ENCODE results near the gene TRAFD1.

Gene TRAFD1

DNA sequence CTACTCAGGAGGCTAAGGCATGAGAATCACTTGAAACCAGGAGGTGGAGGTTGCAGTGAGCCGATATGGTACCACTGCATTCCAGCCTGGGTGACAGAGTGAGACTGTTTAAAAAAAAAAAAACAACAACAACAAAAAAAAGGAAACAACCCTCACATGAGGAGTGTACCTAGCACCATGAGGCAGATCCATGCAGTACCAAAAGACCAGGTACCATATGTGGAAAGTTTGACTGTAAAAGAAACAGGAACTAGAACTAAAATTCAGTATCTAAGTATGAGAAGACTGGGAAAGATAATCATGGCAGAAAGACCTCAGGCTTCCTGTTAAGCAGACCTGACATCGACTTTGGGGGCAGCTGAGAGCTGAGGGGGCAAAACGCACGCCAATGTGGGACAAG, 55.1 kb downstream of the TRAFD1 start:
- TF ChIP-seq, protein P1, sequence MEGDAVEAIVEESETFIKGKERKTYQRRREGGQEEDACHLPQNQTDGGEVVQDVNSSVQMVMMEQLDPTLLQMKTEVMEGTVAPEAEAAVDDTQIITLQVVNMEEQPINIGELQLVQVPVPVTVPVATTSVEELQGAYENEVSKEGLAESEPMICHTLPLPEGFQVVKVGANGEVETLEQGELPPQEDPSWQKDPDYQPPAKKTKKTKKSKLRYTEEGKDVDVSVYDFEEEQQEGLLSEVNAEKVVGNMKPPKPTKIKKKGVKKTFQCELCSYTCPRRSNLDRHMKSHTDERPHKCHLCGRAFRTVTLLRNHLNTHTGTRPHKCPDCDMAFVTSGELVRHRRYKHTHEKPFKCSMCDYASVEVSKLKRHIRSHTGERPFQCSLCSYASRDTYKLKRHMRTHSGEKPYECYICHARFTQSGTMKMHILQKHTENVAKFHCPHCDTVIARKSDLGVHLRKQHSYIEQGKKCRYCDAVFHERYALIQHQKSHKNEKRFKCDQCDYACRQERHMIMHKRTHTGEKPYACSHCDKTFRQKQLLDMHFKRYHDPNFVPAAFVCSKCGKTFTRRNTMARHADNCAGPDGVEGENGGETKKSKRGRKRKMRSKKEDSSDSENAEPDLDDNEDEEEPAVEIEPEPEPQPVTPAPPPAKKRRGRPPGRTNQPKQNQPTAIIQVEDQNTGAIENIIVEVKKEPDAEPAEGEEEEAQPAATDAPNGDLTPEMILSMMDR (IDR thresholded peaks at IDR 0.05; ENCODE audit: low read depth, low read length, missing control alignments), result no peak
- in situ Hi-C loops (cut with HindIII; ENCODE audit: low pct_ligation_motif_present, low sequenced_read_pairs), result no loop called here

DNA sequence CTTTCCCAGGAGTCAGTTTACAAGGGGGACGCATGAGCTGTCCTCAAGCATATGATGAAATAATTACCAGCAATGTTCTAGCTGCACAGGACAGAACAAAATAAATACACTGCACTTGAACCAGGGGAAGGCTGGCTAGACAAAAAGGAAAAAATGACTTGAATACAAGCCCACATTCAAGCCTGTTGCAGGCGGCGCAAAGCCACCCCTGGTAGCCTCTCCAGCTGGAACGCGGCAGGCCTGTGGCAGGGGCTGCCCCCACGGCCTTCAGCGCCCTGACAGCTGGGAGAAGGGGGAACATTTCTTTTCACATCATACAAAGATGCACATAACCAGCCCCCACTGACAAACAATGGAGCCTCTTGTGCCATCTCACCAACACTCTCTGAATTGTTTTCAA, 57.1 kb downstream of the TRAFD1 start:
- Histone ChIP-seq H3K27ac (no peak overlapping the region), H3K4me3 (ENCODE audit: low read depth, low read length) (no peak overlapping the region), H3K36me3 (replicated peaks) (peaks cover 22% of the 10 kb centered on the region), H3K27me3 (replicated peaks) (no peaks in the 10 kb centered on the region)
- in situ Hi-C loops (cut with HindIII; ENCODE audit: low pct_ligation_motif_present, low sequenced_read_pairs), result no loop called here
- TF ChIP-seq, protein P1 (IDR thresholded peaks at IDR 0.05; ENCODE audit: low read depth, low read length, missing control alignments), result no peak
- DNase-seq, result no peak

More for the DNA sequence above, 55.1 kb downstream of the TRAFD1 start:
- DNase-seq, result no peak
- H3K27me3 ChIP-seq (replicated peaks), result no peaks in the 10 kb centered on the region
- no peak overlapping the region for H3K4me3 ChIP-seq (ENCODE audit: low read depth, low read length)
- peaks cover 26% of the 10 kb centered on the region for H3K36me3 ChIP-seq (replicated peaks)
- no peak overlapping the region for H3K27ac ChIP-seq

DNA sequence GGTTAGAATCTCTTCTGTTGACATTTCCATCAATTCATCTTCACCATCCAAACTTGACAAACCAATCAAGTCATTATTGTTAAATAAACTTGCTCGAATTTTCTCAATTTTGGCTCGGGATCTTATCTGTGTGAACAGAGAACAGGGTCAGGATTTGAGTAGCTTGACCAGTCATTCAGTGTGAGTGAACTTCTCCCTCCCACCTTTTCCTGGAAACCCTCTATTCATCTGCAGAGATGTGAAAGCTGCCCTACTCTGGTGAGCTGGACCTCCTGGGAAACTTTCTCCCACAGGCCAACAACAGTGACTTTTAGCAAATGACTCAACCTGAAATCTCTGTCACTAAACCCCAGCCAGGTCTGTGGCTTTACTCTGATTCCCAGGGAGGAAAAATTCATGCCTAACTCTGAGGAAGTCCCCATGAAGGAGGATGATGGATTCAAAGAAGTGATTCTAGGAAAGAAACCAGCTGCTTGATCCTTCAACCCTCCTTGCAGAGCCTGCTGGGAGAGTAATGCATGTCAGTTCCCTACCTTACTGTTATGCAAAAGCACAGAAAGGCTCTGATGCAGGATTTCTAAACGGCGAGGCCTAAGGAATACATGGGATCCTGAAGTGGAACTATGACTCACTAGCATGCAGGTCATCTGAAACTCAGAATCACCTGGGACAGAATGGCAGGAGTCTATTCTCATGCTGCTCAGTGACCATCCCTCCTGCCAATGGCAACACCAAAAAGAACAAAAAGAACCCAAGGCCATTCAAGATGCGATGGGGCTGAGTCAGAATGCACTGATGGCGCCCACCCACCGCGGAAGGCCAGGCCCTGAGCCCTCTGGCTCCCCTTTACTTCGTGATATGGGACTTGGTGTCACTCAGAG, 58.0 kb downstream of the TRAFD1 start:
- peaks cover 20% of the 10 kb centered on the region for H3K36me3 ChIP-seq (replicated peaks)

DNA sequence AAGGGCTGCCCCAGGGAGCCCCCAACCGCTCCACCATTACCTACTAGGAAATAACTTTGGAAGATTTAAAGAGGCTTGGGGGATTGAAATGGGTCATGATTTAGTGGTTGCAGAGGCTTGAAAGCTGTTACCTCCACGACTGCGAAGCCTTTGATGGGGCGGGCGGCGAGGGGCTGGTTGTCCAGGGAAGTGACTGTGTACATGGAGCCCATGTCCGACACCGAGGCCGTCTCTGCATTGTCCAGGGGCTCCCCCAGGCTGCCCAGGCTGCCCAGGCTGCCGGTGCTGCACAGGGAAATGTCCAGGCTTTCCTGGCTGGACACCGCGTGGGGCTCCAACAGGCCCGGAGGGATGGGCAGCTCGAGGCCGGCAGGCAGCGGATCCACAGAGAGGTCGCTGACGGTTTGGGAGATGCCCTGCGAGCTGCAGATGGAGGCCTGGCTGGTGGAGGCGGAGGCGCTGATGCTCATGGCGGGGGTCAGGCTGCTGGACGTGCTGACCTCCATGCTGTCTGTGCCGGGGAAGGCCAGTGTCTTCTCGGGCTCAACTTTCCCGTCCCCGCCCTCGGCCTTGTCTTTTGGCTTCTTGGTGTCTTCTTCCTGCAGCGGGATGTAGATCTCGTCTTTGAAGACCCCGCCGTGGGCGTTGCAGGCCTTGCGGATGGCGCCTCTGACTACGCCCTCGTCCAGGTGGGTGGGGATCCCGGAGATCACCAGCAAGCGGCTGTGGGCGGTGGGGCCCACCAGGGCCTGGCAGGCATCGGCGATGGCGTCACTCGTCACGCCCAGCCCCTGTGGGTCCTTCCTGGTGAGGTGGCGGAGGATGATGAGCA, 58.9 kb downstream of the TRAFD1 start:
- peaks cover 17% of the 10 kb centered on the region for H3K36me3 ChIP-seq (replicated peaks)
- H3K27ac ChIP-seq, result no peak overlapping the region
- no peak for DNase-seq
- in situ Hi-C loops (cut with HindIII; ENCODE audit: low pct_ligation_motif_present, low sequenced_read_pairs), result no loop called here
- H3K27me3 ChIP-seq (replicated peaks), result no peaks in the 10 kb centered on the region
- H3K4me3 ChIP-seq (ENCODE audit: low read depth, low read length), result no peak overlapping the region
- TF ChIP-seq, protein P1 (IDR thresholded peaks at IDR 0.05; ENCODE audit: low read depth, low read length, missing control alignments), result no peak

More for the DNA sequence above, 58.0 kb downstream of the TRAFD1 start:
- Histone ChIP-seq H3K27me3 (replicated peaks) (no peaks in the 10 kb centered on the region), H3K27ac (no peak overlapping the region), H3K4me3 (ENCODE audit: low read depth, low read length) (no peak overlapping the region)
- TF ChIP-seq, protein P1 (IDR thresholded peaks at IDR 0.05; ENCODE audit: low read depth, low read length, missing control alignments), result no peak
- DNase-seq, result peak; percentile 6
- in situ Hi-C loops (cut with HindIII; ENCODE audit: low pct_ligation_motif_present, low sequenced_read_pairs), result no loop called here

DNA sequence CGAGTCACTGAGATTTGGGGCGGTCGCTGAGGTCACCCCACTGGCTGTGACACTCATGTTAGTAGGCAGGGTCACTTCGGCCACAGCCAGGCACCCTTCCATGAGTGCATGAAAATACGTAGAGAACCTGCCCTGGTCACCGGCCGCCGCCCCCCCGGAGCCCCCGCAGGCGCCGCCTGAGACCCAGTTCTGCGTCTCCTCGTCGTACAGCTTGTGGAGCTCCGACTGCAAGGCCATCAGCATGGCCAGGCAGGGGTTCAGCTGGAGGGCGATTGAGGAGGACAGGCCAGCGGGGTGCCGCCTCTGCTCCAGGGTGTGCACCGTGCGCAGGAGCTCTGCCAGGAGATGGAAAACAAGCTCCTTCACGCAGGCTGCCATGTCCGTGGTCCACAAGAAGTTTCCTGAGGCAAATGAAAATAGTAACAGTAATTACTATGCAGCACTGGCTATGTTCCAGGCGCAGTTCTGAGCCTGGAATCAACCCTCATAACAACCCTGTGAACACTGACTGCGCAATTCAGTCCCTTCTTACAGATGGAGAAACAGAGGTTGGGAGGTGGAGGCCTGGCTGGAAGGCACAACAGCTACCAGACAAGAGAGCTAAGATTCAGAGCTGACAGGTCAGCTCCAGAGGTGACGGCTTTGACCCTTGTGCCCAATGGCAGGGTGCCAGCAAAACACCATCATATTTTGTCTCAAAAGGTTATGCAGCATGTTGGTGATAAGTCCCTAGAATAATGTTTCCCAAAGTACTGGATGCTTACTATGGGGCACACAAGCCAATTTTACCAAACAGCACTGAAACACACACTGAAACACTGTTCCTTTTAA, 59.9 kb downstream of the TRAFD1 start:
- Histone ChIP-seq H3K27ac (no peak overlapping the region), H3K36me3 (replicated peaks) (peaks cover 15% of the 10 kb centered on the region), H3K27me3 (replicated peaks) (no peaks in the 10 kb centered on the region), H3K4me3 (ENCODE audit: low read depth, low read length) (no peak overlapping the region)
- DNase-seq, result no peak
- TF ChIP-seq, protein P1 (IDR thresholded peaks at IDR 0.05; ENCODE audit: low read depth, low read length, missing control alignments), result no peak
- in situ Hi-C loops (cut with HindIII; ENCODE audit: low pct_ligation_motif_present, low sequenced_read_pairs), result no loop called here

Measured in brain microvascular endothelial cell (primary cell).